G401 (cell line): ENCODE results near the gene FXYD3. TPM values are rescaled to one million over a fixed set of nuclear protein-coding genes. Genes with fewer than 3 reads are reported as not detected.

Experiments
- DNase-seq: peaks from one replicate; pipeline ENCODE4 v3.0.0-alpha.2; 2015; ENCODE audit warnings: low spot score
- in situ Hi-C: cut with HindIII; loops from 2 replicates; pipeline ENCODE4 v1.10.0; 2016; ENCODE audit warnings: low sequenced_read_pairs, mixed read lengths
- total RNA-seq: library from RNA; depleted of rRNA; stranded (reverse); fragments of >200 nt; shearing (Covaris generic); gene quantifications from 2 replicates; pipeline ENCODE4 v1.2.3, GENCODE V29; 2014; rRNA removed

FXYD3 gene
- total RNA-seq, result not detected in 2 replicates

GRCh38 chr19:35115177-35115951 lies at the start of gene FXYD3:
Gene FXYD3, plus strand, starts transcription at chr19:35115823. Its CDS starts 3,554 bp downstream, at chr19:35119377.
- in situ Hi-C loops, result no loop called here
- no peak for DNase-seq

- no peak for DNase-seq
- in situ Hi-C loops, result no loop called here
Observed at GRCh38 chr19:35066121-35066520, 49.5 kb upstream of the FXYD3 start.

- peak; percentile 89 for DNase-seq
- in situ Hi-C loops, result no loop called here
Observed at GRCh38 chr19:35066691-35067563, 48.7 kb upstream of the FXYD3 start.

GRCh38 chr19:35068941-35069634 lies 46.5 kb upstream of the FXYD3 start:
- in situ Hi-C loops, result no loop called here
- DNase-seq, result no peak

- in situ Hi-C loops, result no loop called here
- DNase-seq, result no peak
Observed at GRCh38 chr19:35069696-35070095, 45.9 kb upstream of the FXYD3 start.

GRCh38 chr19:35070471-35070870 lies 45.2 kb upstream of the FXYD3 start:
- in situ Hi-C loops, result no loop called here
- no peak for DNase-seq

- in situ Hi-C loops, result no loop called here
- DNase-seq, result no peak
Observed at GRCh38 chr19:35073516-35073915, 42.1 kb upstream of the FXYD3 start.

GRCh38 chr19:35073941-35074340 lies 41.7 kb upstream of the FXYD3 start:
- in situ Hi-C loops, result no loop called here
- no peak for DNase-seq

- DNase-seq, result no peak
- in situ Hi-C loops, result no loop called here
Observed at GRCh38 chr19:35074426-35075201, 41.0 kb upstream of the FXYD3 start.

GRCh38 chr19:35075202-35076025 lies 40.2 kb upstream of the FXYD3 start:
- in situ Hi-C loops, result no loop called here
- no peak for DNase-seq

GRCh38 chr19:35076026-35076370 lies 39.6 kb upstream of the FXYD3 start:
- no peak for DNase-seq
- in situ Hi-C loops, result no loop called here

- in situ Hi-C loops, result no loop called here
- no peak for DNase-seq
Observed at GRCh38 chr19:35076657-35077056, 39.0 kb upstream of the FXYD3 start.

GRCh38 chr19:35077411-35078223 lies 38.0 kb upstream of the FXYD3 start:
- no peak for DNase-seq

GRCh38 chr19:35079826-35080225 lies 35.8 kb upstream of the FXYD3 start:
- in situ Hi-C loops, result no loop called here

More at GRCh38 chr19:35077411-35078223, 38.0 kb upstream of the FXYD3 start:
- in situ Hi-C loops, result no loop called here

GRCh38 chr19:35080613-35081170 lies 34.9 kb upstream of the FXYD3 start:
- in situ Hi-C loops, result no loop called here
- no peak for DNase-seq

More at GRCh38 chr19:35079826-35080225, 35.8 kb upstream of the FXYD3 start:
- DNase-seq, result no peak

GRCh38 chr19:35081201-35081600 lies 34.4 kb upstream of the FXYD3 start:
- in situ Hi-C loops, result no loop called here
- no peak for DNase-seq
